Neural progenitor cell (in vitro differentiated cells): ENCODE data around the gene KLKB1. TPM values are rescaled to one million over a fixed set of nuclear protein-coding genes. Genes with fewer than 3 reads are reported as not detected.

ENCODE experiments used
- DNase-seq: peaks from one replicate; pipeline ENCODE4 v3.0.0-alpha.2; 2016; ENCODE audit warnings: low spot score
- H2AFZ ChIP-seq: fragments of 200-600 bp; sonication (generic); replicated peaks from 2 replicates; pipeline ENCODE4 v1.6.1; 2016; ENCODE audit warnings: antibody characterized with exemption
- H3F3A ChIP-seq: fragments of 200-600 bp; sonication (generic); 2 replicates; pipeline ENCODE4 v1.6.1; 2016; ENCODE audit warnings: antibody characterized with exemption, low read depth
- H3K27ac ChIP-seq: fragments of 200-600 bp; sonication (generic); 2 replicates; pipeline ENCODE4 v1.5.1; 2016; ENCODE audit warnings: mild to moderate bottlenecking
- H3K27me3 ChIP-seq: fragments of 200-600 bp; sonication (generic); 2 replicates; pipeline ENCODE4 v1.6.1; 2016; ENCODE audit warnings: mild to moderate bottlenecking, moderate library complexity
- H3K36me3 ChIP-seq: fragments of 200-600 bp; sonication (generic); 2 replicates; pipeline ENCODE4 v1.5.1; 2016
- H3K4me1 ChIP-seq: fragments of 200-600 bp; sonication (generic); 2 replicates; pipeline ENCODE4 v1.6.1; 2016; ENCODE audit warnings: mixed run types
- H3K4me2 ChIP-seq: fragments of 200-600 bp; sonication (generic); 2 replicates; pipeline ENCODE4 v1.6.1; 2016
- H3K4me3 ChIP-seq: fragments of 200-600 bp; sonication (generic); 2 replicates; pipeline ENCODE4 v1.5.1; 2016
- H3K79me2 ChIP-seq: fragments of 200-600 bp; sonication (generic); 2 replicates; pipeline ENCODE4 v1.6.1; 2016; ENCODE audit warnings: low read depth
- H3K9ac ChIP-seq: fragments of 200-600 bp; sonication (generic); 2 replicates; pipeline ENCODE4 v1.6.1; 2016
- H3K9me3 ChIP-seq: fragments of 200-600 bp; sonication (generic); 2 replicates; pipeline ENCODE4 v1.5.1; 2016; ENCODE audit warnings: low read depth
- H4K20me1 ChIP-seq: fragments of 200-600 bp; sonication (generic); 2 replicates; pipeline ENCODE4 v1.6.1; 2016; ENCODE audit warnings: low read depth
- H3K27ac Mint-ChIP-seq: 3 replicates; pipeline ENCODE4 v1.8.0; 2021; ENCODE audit warnings: mixed read lengths
- H3K27me3 Mint-ChIP-seq: 2 replicates; pipeline ENCODE4 v1.8.0; 2022; ENCODE audit warnings: low read depth, mild to moderate bottlenecking, inconsistent platforms, moderate library complexity, mixed read lengths; ENCODE audit not compliant: insufficient read depth
- H3K36me3 Mint-ChIP-seq: 3 replicates; pipeline ENCODE4 v1.8.0; 2021; ENCODE audit warnings: mixed read lengths
- H3K4me1 Mint-ChIP-seq: 3 replicates; pipeline ENCODE4 v1.8.0; 2021; ENCODE audit warnings: mixed read lengths
- H3K4me3 Mint-ChIP-seq: 3 replicates; pipeline ENCODE4 v1.8.0; 2021; ENCODE audit warnings: mild to moderate bottlenecking, moderate library complexity, mixed read lengths
- H3K9me3 Mint-ChIP-seq: 3 replicates; pipeline ENCODE4 v1.8.0; 2020; ENCODE audit warnings: mixed read lengths
- CTCF ChIP-seq: fragments of 200-600 bp; sonication (generic); IDR thresholded peaks from 2 replicates; pipeline ENCODE4 v1.5.1; 2017; ENCODE audit warnings: antibody characterized with exemption, mild to moderate bottlenecking
- EZH2 ChIP-seq: fragments of 200-600 bp; sonication (generic); IDR thresholded peaks from 2 replicates; pipeline ENCODE4 v1.6.1; 2017; ENCODE audit warnings: antibody characterized with exemption, mild to moderate bottlenecking, moderate library complexity
- EZH2phosphoT487 ChIP-seq: fragments of 200-600 bp; sonication (generic); IDR thresholded peaks from 2 replicates; pipeline ENCODE4 v1.6.1; 2017; ENCODE audit warnings: antibody characterized with exemption
- total RNA-seq: library from RNA; depleted of rRNA; stranded (reverse); fragments of >200 nt; gene quantifications from 2 replicates; pipeline ENCODE4 v1.2.3, GENCODE V29; 2015; ENCODE audit warnings: low replicate concordance

Gene KLKB1
- total RNA-seq, 1 donor from 2014 or later = 0.39 TPM

GRCh38 chr4:186205156-186205555 is 22.2 kb upstream of the KLKB1 start:
- TF ChIP-seq EZH2phosphoT487 (no peak), EZH2 (no peak), CTCF (no peak)
- peaks cover 2% of the 10 kb centered on the region for H3K27me3 Mint-ChIP-seq

GRCh38 chr4:186216465-186217024 is 10.8 kb upstream of the KLKB1 start:
- TF ChIP-seq EZH2phosphoT487 (no peak), CTCF (no peak), EZH2 (no peak)
- H3K4me1 Mint-ChIP-seq = no peaks in the 10 kb centered on the region
- H3K79me2 ChIP-seq = no peaks in the 10 kb centered on the region
- no peaks in the 10 kb centered on the region for H3K9me3 ChIP-seq
- no peaks in the 10 kb centered on the region for H3K36me3 Mint-ChIP-seq
- H3K9ac ChIP-seq = no peak overlapping the region
- DNase-seq = no peak
- peak overlapping the region; percentile 53 for H2AFZ ChIP-seq
- H3K4me1 ChIP-seq = no peaks in the 10 kb centered on the region
- H3K27me3 Mint-ChIP-seq = peaks cover 2% of the 10 kb centered on the region
- no peaks in the 10 kb centered on the region for H3F3A ChIP-seq
- no peaks in the 10 kb centered on the region for H3K9me3 Mint-ChIP-seq
- H3K27ac ChIP-seq = no peak overlapping the region
- no peak overlapping the region for H3K4me3 Mint-ChIP-seq
- H3K27me3 ChIP-seq = no peaks in the 10 kb centered on the region
- no peak overlapping the region for H3K4me2 ChIP-seq
- no peaks in the 10 kb centered on the region for H4K20me1 ChIP-seq
- no peak overlapping the region for H3K27ac Mint-ChIP-seq
- no peak overlapping the region for H3K4me3 ChIP-seq
- no peaks in the 10 kb centered on the region for H3K36me3 ChIP-seq

More at GRCh38 chr4:186205156-186205555, 22.2 kb upstream of the KLKB1 start:
- no peak overlapping the region for H3K4me3 Mint-ChIP-seq
- Histone ChIP-seq H3K79me2 (no peaks in the 10 kb centered on the region), H3F3A (peaks cover 12% of the 10 kb centered on the region), H3K4me3 (no peak overlapping the region), H2AFZ (peak overlapping the region; percentile 79), H3K4me2 (no peak overlapping the region), H3K27me3 (no peaks in the 10 kb centered on the region), H3K4me1 (no peaks in the 10 kb centered on the region), H3K9ac (no peak overlapping the region), H4K20me1 (no peaks in the 10 kb centered on the region), H3K36me3 (no peaks in the 10 kb centered on the region), H3K27ac (no peak overlapping the region), H3K9me3 (no peaks in the 10 kb centered on the region)
- no peak for DNase-seq
- H3K9me3 Mint-ChIP-seq = peaks cover 10% of the 10 kb centered on the region
- H3K4me1 Mint-ChIP-seq = peaks cover 5% of the 10 kb centered on the region
- H3K27ac Mint-ChIP-seq = peak overlapping the region; percentile 48
- H3K36me3 Mint-ChIP-seq = peaks cover 12% of the 10 kb centered on the region

GRCh38 chr4:186217733-186218293 is 9.5 kb upstream of the KLKB1 start:
- H3K36me3 ChIP-seq = no peaks in the 10 kb centered on the region
- no peaks in the 10 kb centered on the region for H3K9me3 Mint-ChIP-seq
- peaks cover 2% of the 10 kb centered on the region for H3K27me3 Mint-ChIP-seq
- H3K27me3 ChIP-seq = no peaks in the 10 kb centered on the region
- no peak overlapping the region for H3K4me2 ChIP-seq
- H2AFZ ChIP-seq = peak overlapping the region; percentile 12
- H4K20me1 ChIP-seq = no peaks in the 10 kb centered on the region
- H3K27ac ChIP-seq = no peak overlapping the region
- DNase-seq = no peak
- H3K4me3 Mint-ChIP-seq = no peak overlapping the region
- TF ChIP-seq EZH2phosphoT487 (no peak), EZH2 (no peak), CTCF (no peak)
- no peaks in the 10 kb centered on the region for H3K36me3 Mint-ChIP-seq
- no peaks in the 10 kb centered on the region for H3K4me1 ChIP-seq
- H3K27ac Mint-ChIP-seq = no peak overlapping the region
- no peaks in the 10 kb centered on the region for H3K4me1 Mint-ChIP-seq
- no peaks in the 10 kb centered on the region for H3F3A ChIP-seq
- H3K79me2 ChIP-seq = no peaks in the 10 kb centered on the region
- H3K9me3 ChIP-seq = peaks cover 3% of the 10 kb centered on the region
- no peak overlapping the region for H3K9ac ChIP-seq
- H3K4me3 ChIP-seq = no peak overlapping the region
